Lower lobe of right lung (tissue), 2 donors: Measurements from ENCODE around the gene PRDM10. TPM values are rescaled to one million over a fixed set of nuclear protein-coding genes. Genes with fewer than 3 reads are reported as not detected.
"Not testable (repeated sequence)": the region's sequence is repeated elsewhere in the genome, so short reads cannot be mapped to it uniquely, and the experiment has no call there.

Source experiments
- ATAC-seq, 2 donors: fragments of 200-7000 bp; cut with Tn5 transposase; one replicate each; pipeline ENCODE4 v1.9.1; 2020 to 2022; ENCODE audit warnings: mild to moderate bottlenecking in 2 of 2, moderate library complexity in 2 of 2
- DNase-seq: peaks from one replicate; pipeline ENCODE4 v3.0.0-alpha.2; 2020
- H3K27ac ChIP-seq: fragments of 200-600 bp; one replicate; pipeline ENCODE4 v1.8.0; 2022
- H3K27me3 ChIP-seq: fragments of 200-600 bp; one replicate; pipeline ENCODE4 v1.8.0; 2022; ENCODE audit warnings: low read depth
- H3K36me3 ChIP-seq: fragments of 200-600 bp; one replicate; pipeline ENCODE4 v1.8.0; 2022; ENCODE audit warnings: mild to moderate bottlenecking
- H3K4me1 ChIP-seq: fragments of 200-600 bp; one replicate; pipeline ENCODE4 v1.8.0; 2022
- H3K4me3 ChIP-seq: fragments of 200-600 bp; one replicate; pipeline ENCODE4 v1.8.0; 2022; ENCODE audit warnings: mild to moderate bottlenecking
- H3K9me3 ChIP-seq: fragments of 200-600 bp; one replicate; pipeline ENCODE4 v1.8.0; 2022
- intact Hi-C: fragments of 100-400 bp; cut with DNase I; formaldehyde crosslinking; loops from one replicate; pipeline ENCODE4 v1.11.0; 2022
- total RNA-seq: library from RNA; stranded (reverse); fragmentation: NEBNext Ultra II Directional; extraction: Animal tissue kit (Norgen Biotek cat#: 25700); gene quantifications from one replicate; pipeline ENCODE4 v1.2.1, GENCODE V29; 2021
- TF ChIP-seq, protein P1 (sequence below): fragments of 200-600 bp; IDR thresholded peaks from one replicate; pipeline ENCODE4 v1.8.0; 2022; ENCODE audit warnings: antibody characterized with exemption, mild to moderate bottlenecking
- donor health status: DM: no; HTN: yes; CAD: no; lungs with severe emphysema.

PRDM10 gene
- total RNA-seq, 1 donor from 2014 or later = 9.5 TPM

DNA sequence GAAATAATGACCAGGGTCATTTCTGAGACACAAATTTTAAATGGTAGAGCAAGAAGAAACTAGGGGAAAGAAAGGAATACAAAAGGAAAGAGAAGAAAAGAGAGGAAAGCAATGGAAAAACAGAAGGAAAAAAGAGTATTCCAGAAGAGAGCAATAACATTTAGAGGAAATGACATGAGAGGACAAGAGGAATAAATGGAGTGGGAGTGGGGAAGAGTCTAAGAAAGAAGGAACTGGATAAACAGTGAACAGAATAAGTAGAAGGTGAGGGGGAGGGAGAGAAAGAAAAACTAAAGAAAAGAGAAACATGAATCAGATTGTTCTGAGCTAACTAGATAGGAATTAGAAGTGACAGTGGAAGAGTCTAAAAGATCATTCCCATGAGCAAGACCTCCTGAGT, 28.4 kb downstream of the PRDM10 start:
- intact Hi-C loops = no loop called here
- Histone ChIP-seq H3K4me1 (no peaks in the 10 kb centered on the region), H3K9me3 (no peaks in the 10 kb centered on the region), H3K4me3 (no peak overlapping the region), H3K36me3 (no peaks in the 10 kb centered on the region), H3K27me3 (no peaks in the 10 kb centered on the region), H3K27ac (no peak overlapping the region)
- ATAC-seq (no peak), DNase-seq (no peak)
- TF ChIP-seq, protein P1, sequence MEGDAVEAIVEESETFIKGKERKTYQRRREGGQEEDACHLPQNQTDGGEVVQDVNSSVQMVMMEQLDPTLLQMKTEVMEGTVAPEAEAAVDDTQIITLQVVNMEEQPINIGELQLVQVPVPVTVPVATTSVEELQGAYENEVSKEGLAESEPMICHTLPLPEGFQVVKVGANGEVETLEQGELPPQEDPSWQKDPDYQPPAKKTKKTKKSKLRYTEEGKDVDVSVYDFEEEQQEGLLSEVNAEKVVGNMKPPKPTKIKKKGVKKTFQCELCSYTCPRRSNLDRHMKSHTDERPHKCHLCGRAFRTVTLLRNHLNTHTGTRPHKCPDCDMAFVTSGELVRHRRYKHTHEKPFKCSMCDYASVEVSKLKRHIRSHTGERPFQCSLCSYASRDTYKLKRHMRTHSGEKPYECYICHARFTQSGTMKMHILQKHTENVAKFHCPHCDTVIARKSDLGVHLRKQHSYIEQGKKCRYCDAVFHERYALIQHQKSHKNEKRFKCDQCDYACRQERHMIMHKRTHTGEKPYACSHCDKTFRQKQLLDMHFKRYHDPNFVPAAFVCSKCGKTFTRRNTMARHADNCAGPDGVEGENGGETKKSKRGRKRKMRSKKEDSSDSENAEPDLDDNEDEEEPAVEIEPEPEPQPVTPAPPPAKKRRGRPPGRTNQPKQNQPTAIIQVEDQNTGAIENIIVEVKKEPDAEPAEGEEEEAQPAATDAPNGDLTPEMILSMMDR = no peak

DNA sequence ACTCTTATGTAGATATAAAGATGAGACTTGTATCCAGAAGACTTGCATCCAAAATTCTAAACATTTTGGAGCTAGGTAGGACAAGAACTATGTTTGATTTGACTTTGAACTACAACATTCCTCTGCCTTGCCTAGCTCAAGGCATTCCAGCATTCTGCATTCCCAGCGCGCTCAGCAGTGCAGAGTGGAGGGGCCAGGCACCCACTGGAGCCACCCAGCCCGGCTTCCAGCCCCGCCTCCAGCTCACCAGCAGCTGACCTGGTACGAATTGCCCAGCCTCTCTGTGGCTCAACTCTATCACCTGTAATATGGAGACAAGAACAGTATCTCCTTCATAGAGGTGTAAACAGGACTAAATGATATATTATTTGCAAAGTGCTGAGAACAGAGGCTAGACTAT, 28.8 kb downstream of the PRDM10 start:
- intact Hi-C loops = no loop called here
- DNase-seq = peak; percentile 69
- ATAC-seq = peak; percentile 91 to 93

DNA sequence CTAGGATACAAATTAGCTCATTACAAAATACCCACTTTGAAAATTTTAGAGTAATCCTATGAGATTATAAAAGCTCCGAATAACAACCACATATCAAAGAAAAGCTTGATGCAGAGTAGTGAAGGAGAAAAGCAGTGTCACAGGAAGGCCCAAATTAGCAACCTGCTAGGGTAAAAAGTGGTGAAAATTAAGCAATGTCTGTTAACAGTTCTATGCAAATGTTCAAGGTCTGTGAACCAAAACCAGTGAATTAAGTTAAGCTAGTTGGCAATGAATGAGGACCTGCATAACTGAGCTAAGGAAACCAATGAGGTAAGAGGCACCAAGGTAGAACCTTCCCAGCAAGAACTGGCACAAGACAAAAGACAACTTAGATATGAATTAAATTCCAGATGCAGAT, 29.6 kb downstream of the PRDM10 start:
- Histone ChIP-seq H3K27me3 (no peaks in the 10 kb centered on the region), H3K9me3 (no peaks in the 10 kb centered on the region), H3K4me3 (no peak overlapping the region), H3K36me3 (no peaks in the 10 kb centered on the region), H3K27ac (no peak overlapping the region), H3K4me1 (peaks cover 6% of the 10 kb centered on the region)
- TF ChIP-seq, protein P1 = no peak
- no peak for ATAC-seq
- DNase-seq = no peak
- intact Hi-C loops = no loop called here

More for the DNA sequence above, 28.8 kb downstream of the PRDM10 start:
- H3K4me1 ChIP-seq = peaks cover 3% of the 10 kb centered on the region
- no peaks in the 10 kb centered on the region for H3K27me3 ChIP-seq
- H3K36me3 ChIP-seq = no peaks in the 10 kb centered on the region
- H3K4me3 ChIP-seq = no peak overlapping the region
- TF ChIP-seq, protein P1 = no peak
- no peaks in the 10 kb centered on the region for H3K9me3 ChIP-seq
- no peak overlapping the region for H3K27ac ChIP-seq

DNA sequence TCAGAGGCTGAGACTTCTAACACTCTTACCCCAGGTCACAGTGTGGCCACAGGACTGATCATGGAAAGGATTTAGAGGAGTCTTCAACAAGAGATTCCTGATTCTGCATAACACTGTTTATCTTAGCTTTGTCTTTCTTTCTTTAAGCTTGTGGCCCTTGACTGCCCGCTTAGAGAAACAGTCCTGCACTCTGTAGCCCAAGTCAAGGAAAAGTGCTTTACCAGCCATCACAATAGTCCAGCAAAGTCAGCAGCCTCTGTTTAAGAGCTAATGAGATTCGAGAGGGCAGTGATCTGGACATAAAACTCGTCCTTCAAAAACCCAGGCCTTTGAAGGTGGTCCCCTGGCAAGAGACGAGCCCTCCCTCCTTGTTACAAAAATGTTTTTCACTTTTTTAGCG, 30.0 kb downstream of the PRDM10 start:
- no peak for DNase-seq
- intact Hi-C loops = no loop called here
- Histone ChIP-seq H3K4me3 (no peak overlapping the region), H3K27ac (no peak overlapping the region), H3K4me1 (peaks cover 6% of the 10 kb centered on the region), H3K9me3 (no peaks in the 10 kb centered on the region), H3K27me3 (no peaks in the 10 kb centered on the region), H3K36me3 (no peaks in the 10 kb centered on the region)
- TF ChIP-seq, protein P1 = no peak
- ATAC-seq = no peak

DNA sequence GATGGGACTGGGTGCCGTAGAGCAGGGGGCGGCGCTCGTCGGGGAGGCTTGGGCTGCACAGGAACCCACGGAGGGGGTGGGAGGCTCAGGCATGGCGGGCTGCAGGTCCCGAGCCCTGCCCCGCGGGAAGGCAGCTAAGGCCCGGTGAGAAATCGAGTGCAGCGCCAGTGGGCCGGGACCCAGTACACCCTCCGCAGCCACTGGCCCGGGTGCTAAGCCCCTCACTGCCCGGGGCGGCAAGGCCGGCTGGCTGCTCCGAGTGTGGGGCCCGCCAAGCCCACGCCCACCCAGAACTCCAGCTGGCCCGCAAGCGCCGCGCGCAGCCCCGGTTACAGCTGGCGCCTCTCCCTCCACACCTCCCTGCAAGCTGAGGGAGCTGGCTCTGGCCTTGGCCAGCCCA, 30.8 kb downstream of the PRDM10 start:
- intact Hi-C loops, H3K4me1 ChIP-seq, H3K27ac ChIP-seq, H3K9me3 ChIP-seq, H3K27me3 ChIP-seq, H3K36me3 ChIP-seq, H3K4me3 ChIP-seq, DNase-seq, ATAC-seq: not testable (repeated sequence)

DNA sequence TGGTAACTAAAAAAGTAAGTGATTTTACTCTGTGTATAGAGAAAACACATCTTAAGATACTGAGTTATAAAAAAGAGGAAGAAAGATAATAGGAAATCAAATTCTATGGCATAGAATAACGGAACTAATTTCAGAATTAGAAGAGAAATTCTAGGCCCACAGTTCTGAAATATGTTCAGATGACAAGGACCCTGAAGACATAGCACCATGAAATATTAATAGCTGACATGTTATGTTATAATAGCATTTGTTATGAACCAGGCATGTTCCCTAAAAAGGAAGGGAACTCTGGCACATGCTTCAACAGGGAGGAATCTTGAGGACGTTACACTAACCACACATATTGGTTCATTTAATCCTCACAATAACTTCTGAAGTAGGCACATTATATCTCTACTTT, 32.7 kb downstream of the PRDM10 start:
- TF ChIP-seq, protein P1 = no peak
- ATAC-seq = no peak
- no peaks in the 10 kb centered on the region for H3K36me3 ChIP-seq
- intact Hi-C loops = no loop called here
- H3K4me1 ChIP-seq = peaks cover 6% of the 10 kb centered on the region
- no peak for DNase-seq
- H3K27ac ChIP-seq = no peak overlapping the region
- H3K9me3 ChIP-seq = no peaks in the 10 kb centered on the region
- no peak overlapping the region for H3K4me3 ChIP-seq
- H3K27me3 ChIP-seq = no peaks in the 10 kb centered on the region
